Articular chondrocyte of knee joint (primary cell): Measurements from ENCODE around the gene ITIH3. TPM values are rescaled to one million over a fixed set of nuclear protein-coding genes. Genes with fewer than 3 reads are reported as not detected.

Experiments
- small RNA-seq: library from RNA; depleted of rRNA; stranded (forward); fragments of <200 nt; gene quantifications from one replicate; pipeline ENCODE3, GENCODE V24; 2012
- total RNA-seq: library from RNA; depleted of rRNA; stranded (reverse); fragments of >200 nt; gene quantifications from 2 replicates; pipeline ENCODE4 v1.2.3, GENCODE V29; 2012

ITIH3 gene
- total RNA-seq = 0.11 and 0.39 TPM in 2 replicates

DNA sequence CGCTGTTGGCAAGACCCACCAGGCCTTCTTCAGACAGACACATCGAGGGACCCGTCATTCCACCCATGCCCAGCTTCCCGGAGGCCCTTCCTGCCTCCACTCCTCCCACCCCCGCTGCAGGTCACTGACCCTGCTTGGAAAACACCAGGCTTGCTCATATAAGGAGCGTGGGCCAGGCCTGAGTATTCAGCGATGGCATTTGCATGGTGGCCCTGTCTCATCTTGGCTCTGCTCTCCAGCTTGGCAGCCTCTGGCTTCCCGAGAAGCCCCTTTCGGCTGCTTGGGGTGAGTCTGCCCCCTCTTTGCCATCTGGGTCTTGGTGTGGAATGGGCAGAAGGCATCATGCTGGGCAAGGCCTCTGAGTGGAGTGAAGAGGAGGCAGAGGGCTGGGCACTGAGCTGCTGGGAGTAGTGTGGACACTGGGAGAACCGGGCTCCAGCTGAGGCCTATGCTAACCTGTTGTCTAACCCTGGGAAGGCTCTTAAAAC is at the start of gene ITIH3:
Gene ITIH3, plus strand, starts transcription at position 185 of the 488 bp plus-strand sequence. Its CDS starts 8 bp downstream, at position 193.

GRCh38 chr3:52770496-52771333 is 23.9 kb upstream of the ITIH3 start, which contains the start of gene NEK4:
NEK4 (minus strand) TSS chr3:52770940; CDS start chr3:52770746, 194 bp downstream.

DNA sequence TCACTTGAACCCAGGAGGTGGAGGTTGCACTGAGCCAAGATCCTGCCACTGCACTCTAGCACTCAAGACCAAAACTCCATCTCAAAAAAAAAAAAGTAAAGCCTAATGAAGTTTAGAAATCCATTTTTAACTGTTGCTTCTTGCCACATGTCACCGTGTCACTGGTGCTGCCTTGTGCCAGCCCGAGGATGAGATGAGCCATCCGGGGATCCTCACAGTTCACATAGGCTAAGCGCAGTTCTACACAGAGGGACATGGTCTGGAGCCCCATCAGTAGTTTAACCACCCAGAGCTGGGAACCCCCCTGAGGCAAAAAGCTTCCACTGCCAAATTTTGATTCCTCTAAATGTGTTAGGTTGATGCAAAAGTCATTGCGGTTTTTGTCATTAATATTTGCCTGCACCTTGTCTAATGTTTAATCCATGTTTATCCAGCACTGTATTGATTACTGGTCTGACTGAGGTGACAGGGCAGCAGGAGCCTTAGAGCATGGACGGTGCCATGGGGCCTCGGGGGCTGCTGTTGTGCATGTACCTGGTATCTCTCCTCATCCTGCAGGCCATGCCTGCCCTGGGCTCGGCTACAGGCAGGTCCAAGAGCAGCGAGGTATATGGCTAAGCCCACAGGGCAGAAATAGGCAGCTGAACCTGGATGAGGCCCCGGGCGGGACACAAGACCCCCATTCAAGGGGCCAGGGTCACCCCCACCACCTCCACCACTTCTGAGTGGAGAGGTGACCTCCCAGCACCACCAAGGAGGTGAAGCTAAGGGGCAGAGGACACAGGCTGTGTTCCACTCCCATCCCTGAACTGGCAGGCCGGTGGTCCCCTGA is 17.3 kb upstream of the ITIH3 start, which contains the start of gene ITIH1:
Gene ITIH1, plus strand, starts transcription at position 473 of the 832 bp plus-strand sequence. Its CDS starts 17 bp downstream, at position 490.

GRCh38 chr3:52830535-52831258 is 36.1 kb downstream of the ITIH3 start, which contains the start of gene ITIH4:
ITIH4 (minus strand) TSS chr3:52830672; CDS start chr3:52830642, 30 bp downstream.

DNA sequence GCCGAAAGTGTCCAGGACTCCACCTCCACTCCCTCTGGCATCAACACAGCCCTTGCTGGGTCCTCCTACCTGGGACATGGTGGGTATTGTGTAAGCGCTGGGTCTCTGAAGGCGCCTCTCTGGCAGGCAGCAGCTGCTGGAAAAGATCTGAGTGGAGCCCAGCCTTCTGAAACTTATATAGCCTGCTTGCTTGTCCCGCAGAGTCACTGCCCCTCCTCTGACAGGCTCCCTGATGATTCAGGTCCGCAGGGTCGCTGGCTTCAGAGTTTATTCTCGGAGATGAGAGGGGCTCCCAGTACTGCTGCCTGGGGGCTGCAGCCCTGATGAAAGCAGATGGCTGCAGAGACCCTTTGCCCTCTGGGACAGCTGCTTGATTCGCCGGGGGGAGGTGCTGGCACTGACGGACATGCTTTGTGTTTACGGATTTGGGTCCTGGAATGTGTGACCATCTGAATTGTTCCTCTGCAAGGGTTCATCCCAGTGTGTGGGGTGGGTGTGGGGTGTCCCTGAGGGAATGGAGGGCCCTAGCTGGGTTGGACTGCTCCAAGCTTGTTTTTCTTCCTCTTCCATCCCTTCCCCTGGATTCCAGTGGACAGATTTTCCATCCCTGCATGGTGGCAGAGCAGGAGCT is 40.4 kb downstream of the ITIH3 start, which contains the start of gene MUSTN1:
Gene MUSTN1, minus strand, starts transcription at position 149 of the 631 bp plus-strand sequence. Its CDS starts 71 bp downstream, at position 78.

Small RNAs within 50 kb of the gene (small RNA-seq; reads per million reads assigned to genes)
- gene MIR8064 (not detected), gene MUSTN1 (not detected)

Other genes with a start within 250 kb of the ITIH3 start
- gene PBRM1, start 108.9 kb upstream of the ITIH3 start, total RNA-seq = 95.6 and 99.3 TPM in 2 replicates
- gene GNL3, start 108.8 kb upstream of the ITIH3 start, total RNA-seq = 130 and 144 TPM in 2 replicates
- gene GLT8D1, start 89.0 kb upstream of the ITIH3 start, total RNA-seq = 103 and 106 TPM in 2 replicates
- 106 and 119 TPM in 2 replicates for gene SPCS1, start 88.7 kb upstream of the ITIH3 start, total RNA-seq
- 21.0 and 21.8 TPM in 2 replicates for gene NEK4, start 23.9 kb upstream of the ITIH3 start, total RNA-seq
- gene ITIH1, start 17.2 kb upstream of the ITIH3 start, total RNA-seq = not detected in 2 replicates
- gene ITIH4, start 35.9 kb downstream of the ITIH3 start, total RNA-seq = 2.7 and 4.7 TPM in 2 replicates
- gene MUSTN1, start 40.2 kb downstream of the ITIH3 start, total RNA-seq = 0.39 TPM in 1 of 2 replicates, not detected in the other
- 10.2 and 12.8 TPM in 2 replicates for gene STIMATE, start 102.8 kb downstream of the ITIH3 start, total RNA-seq